Activated CD8-positive, alpha-beta memory T cell treated with anti-CD3 and anti-CD28 coated beads, Interleukin-2, amount 50 U/mL, for 48 hours (primary cell): Measurements from ENCODE around the gene DMBT1.
"Not testable (repeated sequence)": the region's sequence is repeated elsewhere in the genome, so short reads cannot be mapped to it uniquely, and the experiment has no call there.

Experiments
- DNase-seq: peaks from one replicate; pipeline ENCODE4 v3.0.0-alpha.2; 2020

DMBT1 gene

GRCh38 chr10:122588381-122588780 lies 27.8 kb downstream of the DMBT1 start:
- no peak for DNase-seq

DNA sequence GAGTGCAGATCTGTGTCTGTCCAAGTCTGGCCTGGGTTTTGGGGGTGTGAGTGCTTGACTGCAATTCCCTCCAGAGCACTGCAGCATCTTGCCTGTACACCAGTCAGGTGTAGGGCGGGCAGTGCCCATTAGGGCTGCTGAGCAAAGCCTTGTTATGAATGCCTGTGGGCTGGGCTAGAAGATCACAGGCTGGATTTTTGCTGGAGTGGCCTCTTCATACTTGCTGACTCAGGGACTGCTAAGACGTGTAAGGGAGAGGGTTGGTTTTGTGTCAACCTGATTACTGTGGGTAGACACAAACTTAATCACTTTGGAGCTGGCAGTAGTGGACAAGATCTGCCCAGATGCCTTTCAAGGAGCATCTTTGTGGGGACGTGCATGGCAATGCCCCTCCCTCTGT lies 29.6 kb downstream of the DMBT1 start:
- DNase-seq = no peak

- no peak for DNase-seq
Observed at GRCh38 chr10:122591736-122592135, 31.2 kb downstream of the DMBT1 start.

- DNase-seq = no peak
Observed at GRCh38 chr10:122592161-122592560, 31.6 kb downstream of the DMBT1 start.

DNA sequence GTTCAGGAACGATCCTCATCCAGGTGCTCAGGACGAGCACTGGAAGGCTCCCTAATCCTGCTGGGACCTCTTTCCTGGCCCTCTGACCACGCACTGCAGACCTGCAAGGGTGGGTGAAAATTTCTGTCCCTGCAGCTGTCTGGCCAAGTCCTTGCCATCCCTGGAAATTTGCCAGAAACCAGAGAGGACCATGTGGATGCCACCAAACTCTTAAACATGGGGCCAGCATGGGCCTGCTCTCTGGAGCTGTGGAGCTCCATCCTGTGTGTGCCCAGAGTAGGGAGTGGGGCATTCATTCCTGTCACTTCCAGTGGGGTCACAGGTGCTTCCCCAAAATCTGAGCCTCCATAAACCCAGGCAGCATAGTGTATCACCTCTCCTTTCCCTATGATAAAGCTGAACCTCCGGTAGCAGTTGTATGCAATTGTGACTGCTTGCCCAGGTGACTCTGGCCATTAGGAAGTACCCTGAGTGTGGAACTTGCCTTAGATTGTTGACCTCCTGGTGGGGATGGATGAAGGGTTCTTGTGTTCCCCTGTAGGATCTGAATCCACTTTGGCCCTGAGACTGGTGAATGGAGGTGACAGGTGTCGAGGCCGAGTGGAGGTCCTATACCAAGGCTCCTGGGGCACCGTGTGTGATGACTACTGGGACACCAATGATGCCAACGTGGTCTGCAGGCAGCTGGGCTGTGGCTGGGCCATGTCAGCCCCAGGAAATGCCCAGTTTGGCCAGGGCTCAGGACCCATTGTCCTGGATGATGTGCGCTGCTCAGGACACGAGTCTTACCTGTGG lies 57.1 kb downstream of the DMBT1 start:
- DNase-seq = no peak

- no peak for DNase-seq
Observed at GRCh38 chr10:122618461-122619165, 58.1 kb downstream of the DMBT1 start.

DNA sequence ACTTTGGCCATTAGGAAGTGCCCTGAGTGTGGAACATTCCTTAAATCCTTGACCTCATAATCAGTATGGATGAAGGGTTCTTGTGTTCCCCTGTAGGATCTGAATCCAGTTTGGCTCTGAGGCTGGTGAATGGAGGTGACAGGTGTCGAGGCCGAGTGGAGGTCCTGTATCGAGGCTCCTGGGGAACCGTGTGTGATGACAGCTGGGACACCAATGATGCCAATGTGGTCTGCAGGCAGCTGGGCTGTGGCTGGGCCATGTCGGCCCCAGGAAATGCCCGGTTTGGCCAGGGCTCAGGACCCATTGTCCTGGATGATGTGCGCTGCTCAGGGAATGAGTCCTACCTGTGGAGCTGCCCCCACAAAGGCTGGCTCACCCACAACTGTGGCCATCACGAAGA lies 60.4 kb downstream of the DMBT1 start:
- DNase-seq = not testable (repeated sequence)

- DNase-seq = no peak
Observed at GRCh38 chr10:122624546-122624945, 64.0 kb downstream of the DMBT1 start.

- no peak for DNase-seq
Observed at GRCh38 chr10:122630526-122630925, 70.0 kb downstream of the DMBT1 start.

GRCh38 chr10:122632031-122632430 lies 71.5 kb downstream of the DMBT1 start:
- no peak for DNase-seq

GRCh38 chr10:122632576-122632975 lies 72.0 kb downstream of the DMBT1 start:
- no peak for DNase-seq

GRCh38 chr10:122636953-122637352 lies 76.4 kb downstream of the DMBT1 start:
- DNase-seq = no peak

DNA sequence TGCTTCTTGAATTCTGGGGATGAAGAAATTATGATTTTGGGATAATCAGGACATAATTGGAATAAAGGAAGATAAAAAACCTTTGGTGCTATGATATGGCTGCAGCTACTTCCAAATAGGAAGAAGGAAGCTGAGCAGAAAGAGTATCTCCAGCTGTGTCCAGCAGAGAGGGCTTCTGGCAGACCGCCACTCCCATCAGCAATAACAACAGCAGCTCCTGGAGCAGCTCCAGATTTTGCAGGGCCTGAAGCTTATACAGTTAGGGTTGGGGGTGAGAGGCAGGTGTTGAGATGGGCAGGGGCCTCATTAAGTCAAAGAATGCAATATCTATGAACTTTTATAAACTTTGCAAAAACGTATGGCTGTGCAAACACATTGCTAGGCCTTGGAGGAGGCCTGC lies 76.8 kb downstream of the DMBT1 start:
- DNase-seq = no peak

DNA sequence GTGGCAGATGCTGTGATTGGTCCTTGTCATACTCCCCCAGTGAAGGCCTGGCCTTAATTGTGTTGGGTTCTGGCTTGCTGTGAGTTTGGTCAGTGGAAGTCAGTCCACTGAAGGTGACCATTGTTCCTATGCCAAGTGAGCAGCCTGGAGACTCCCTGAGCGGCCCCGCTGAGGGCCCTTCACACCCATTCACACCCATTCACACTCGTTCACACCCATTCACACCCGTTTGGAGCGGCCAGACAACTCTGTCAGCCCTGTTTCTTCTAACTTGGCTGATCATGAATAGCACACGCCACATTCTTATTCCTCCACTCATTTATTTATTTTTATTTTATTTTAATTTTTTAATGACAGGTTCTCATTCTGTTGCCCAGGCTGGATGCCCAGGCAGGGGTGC lies 77.6 kb downstream of the DMBT1 start:
- no peak for DNase-seq

DNA sequence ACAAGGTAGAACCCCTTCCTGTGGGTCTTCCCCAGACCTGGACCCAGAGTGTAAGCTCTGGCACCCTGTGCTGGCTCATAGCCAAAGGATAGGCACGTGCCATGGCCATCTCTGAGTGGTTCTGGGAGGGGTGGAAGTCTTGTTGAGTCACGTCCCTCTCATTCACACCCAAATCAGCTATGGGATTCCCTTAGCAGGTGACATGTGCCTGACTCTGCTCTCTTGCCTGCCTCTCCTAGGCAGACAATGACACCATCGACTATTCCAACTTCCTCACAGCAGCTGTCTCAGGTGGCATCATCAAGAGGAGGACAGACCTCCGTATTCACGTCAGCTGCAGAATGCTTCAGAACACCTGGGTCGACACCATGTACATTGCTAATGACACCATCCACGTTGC lies 79.2 kb downstream of the DMBT1 start:
- DNase-seq = no peak

DNA sequence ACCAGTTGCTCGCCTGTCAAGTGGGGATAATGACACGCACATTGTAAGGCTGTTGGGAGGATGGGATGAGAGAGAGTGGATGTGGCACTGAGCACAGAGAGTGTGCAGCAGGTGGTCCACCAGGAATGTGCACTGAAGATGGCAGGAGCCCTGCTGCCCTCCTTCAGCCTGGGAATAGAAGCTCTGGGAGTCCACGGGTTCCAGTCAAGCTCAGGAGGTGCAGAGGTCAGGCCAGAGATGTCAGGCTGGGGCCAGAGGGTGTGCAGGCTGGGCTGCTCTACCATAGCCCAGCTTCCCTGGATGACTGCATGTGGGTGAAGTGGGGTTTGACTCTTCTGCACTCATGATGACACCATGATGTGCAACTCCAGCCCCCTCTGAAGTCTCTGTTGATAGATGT lies 80.4 kb downstream of the DMBT1 start:
- no peak for DNase-seq

GRCh38 chr10:122642726-122643605 lies 82.4 kb downstream of the DMBT1 start:
- no peak for DNase-seq

- no peak for DNase-seq
Observed at GRCh38 chr10:122643931-122644534, 83.5 kb downstream of the DMBT1 start.

GRCh38 chr10:122646511-122647382 lies 86.2 kb downstream of the DMBT1 start:
- peak; percentile 38 for DNase-seq

DNA sequence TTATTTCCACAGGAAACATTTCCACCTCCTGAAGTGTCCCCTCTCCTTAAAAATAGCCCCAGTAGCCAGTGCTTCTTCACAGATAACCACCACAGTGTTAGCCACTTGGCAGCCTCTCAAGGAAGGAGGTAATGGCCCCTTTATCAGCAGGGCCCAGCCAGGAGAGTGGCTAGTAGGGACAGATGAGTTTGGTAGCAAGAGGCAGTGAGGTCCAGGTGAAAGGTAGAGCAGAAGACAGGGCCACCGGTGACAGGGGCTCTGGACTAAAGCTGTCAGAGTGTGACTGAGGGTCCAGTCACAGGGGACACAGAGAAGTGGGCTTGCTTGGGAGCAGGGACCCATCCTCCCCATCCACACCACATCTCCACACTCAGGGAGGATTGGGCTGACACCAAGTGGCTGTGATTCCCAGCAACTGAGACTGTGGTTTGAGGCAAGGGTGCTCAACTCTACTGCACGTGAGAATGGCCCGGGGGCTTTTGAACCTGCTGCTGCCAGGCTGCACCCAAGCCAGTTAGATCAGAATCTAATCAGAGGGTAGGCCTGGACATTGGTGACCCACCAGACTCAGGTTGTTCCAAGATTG lies 86.9 kb downstream of the DMBT1 start:
- peak; percentile 23 for DNase-seq

GRCh38 chr10:122648599-122649428 lies 88.3 kb downstream of the DMBT1 start:
- DNase-seq = peak; percentile 64
